ENCODE data around the gene SOS1. TPM values are rescaled to one million over a fixed set of nuclear protein-coding genes. Genes with fewer than 3 reads are reported as not detected.
A peak's percentile ranks its signal among the peaks of the same experiment; 100 is the strongest.

The SOS1 gene
- total RNA-seq, 8 experiments from 2014 or later: 15.0 to 224 (median 26.1) TPM

DNA sequence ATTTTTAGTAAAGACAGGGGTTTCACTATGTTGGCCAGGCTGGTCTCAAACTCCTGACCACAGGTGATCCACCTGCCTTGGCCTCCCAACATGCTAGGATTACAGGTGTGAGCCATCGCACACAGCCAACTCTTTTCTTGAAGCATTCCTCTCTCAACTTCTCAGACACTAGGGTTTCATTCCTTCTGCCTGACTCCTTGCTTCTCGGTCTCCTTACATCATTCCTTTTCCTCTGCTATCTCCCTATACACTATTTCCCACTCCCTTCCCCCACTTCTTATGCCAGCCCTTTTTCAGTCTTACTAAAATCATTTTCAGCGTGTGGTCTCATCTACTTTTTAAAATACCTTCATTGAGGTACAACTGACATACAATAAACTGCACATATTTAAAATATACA is 6.1 kb downstream of the SOS1 start:
- no peak overlapping the region for H3K27ac ChIP-seq
- H3K4me1 ChIP-seq (replicated peaks in 1 of 2): peaks cover 6 to 10% of the 10 kb centered on the region in 2 donors
- H3K4me3 ChIP-seq: no peak overlapping the region
- in situ Hi-C loops (cut with MboI; ENCODE audit: low pct_unique_long_range_greater_than_20kb in 2 of 9, low sequenced_read_pairs in 9 of 9, unreplicated experiment in 9 of 9): loop anchor here in 2 of 9 experiments (10.0 to 25.0 kb wide), 2 partner anchors 110 to 123 kb away; partner anchors contain the start of gene CDKL4 (in 1 of the 2)
- ATAC-seq (replicated peaks in 6 of 8): no peak
- 73 to 100% (median 97%) methylated on average over 1 to 3 of the region's 3 CpGs; no CpG with 5 or more reads in 1 of the 10 experiments for WGBS, 10 experiments

DNA sequence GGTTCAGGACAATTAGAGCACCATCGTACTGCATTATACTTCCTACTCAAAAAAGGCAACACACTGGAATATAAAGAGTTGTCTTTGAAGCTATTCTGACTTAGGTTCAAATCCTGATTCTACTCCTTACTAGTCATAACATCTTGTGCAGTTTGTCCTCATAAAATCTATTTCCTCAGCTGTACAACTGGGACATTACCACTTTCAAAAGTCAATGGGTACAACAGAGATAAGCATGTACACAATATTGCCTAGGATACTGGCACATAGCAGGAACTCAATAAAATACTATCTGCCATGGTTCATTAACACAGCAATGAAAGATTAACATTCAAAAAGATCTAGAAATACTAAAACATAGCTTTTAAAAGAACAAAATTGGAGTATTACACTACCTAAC is 11.3 kb downstream of the SOS1 start:
- H3K27ac ChIP-seq: no peak overlapping the region
- H3K4me1 ChIP-seq (replicated peaks in 1 of 2): peaks cover 5 to 12% of the 10 kb centered on the region in 2 donors
- in situ Hi-C loops (cut with MboI; ENCODE audit: low pct_unique_long_range_greater_than_20kb in 2 of 9, low sequenced_read_pairs in 9 of 9, unreplicated experiment in 9 of 9): loop anchor here in 1 of 9 experiments (25.0 kb wide), 1 partner anchor 128 kb away; the partner anchor contains the start of gene CDKL4
- WGBS, 10 experiments: 25 to 100% (median 83%) methylated on average over 1 of the region's 1 CpG; no CpG with 5 or more reads in 2 of the 10 experiments
- no peak for ATAC-seq (replicated peaks in 6 of 8)
- no peak overlapping the region for H3K4me3 ChIP-seq

DNA sequence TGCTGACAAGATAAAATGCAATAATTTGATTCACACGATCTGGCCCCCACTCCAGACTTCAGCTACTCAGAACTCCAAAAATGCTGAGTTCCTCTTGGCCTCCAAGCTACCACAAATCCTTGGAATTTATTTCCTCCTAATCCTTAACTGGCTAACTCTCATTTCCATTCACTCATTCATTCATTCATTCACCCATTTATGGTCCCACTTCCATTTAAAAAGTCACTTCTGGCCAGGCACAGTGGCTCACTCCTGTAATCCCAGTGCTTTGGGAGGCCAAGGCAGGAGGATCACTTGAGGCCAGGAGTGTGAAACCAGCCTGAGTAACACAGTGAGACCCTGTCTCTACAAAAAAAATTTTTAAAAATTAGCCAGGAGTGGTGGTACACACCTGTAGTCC is 12.5 kb downstream of the SOS1 start:
- in situ Hi-C loops (cut with MboI; ENCODE audit: low pct_unique_long_range_greater_than_20kb in 2 of 9, low sequenced_read_pairs in 9 of 9, unreplicated experiment in 9 of 9): loop anchor here in 1 of 9 experiments (25.0 kb wide), 1 partner anchor 129 kb away; the partner anchor contains the start of gene CDKL4
- WGBS, 10 experiments: 67 to 100% (median 100%) methylated on average over 1 of the region's 1 CpG; no CpG with 5 or more reads in 7 of the 10 experiments
- no peak overlapping the region for H3K27ac ChIP-seq
- peaks cover 5 to 12% of the 10 kb centered on the region in 2 donors for H3K4me1 ChIP-seq (replicated peaks in 1 of 2)
- H3K4me3 ChIP-seq: no peak overlapping the region
- ATAC-seq (replicated peaks in 6 of 8): no peak

DNA sequence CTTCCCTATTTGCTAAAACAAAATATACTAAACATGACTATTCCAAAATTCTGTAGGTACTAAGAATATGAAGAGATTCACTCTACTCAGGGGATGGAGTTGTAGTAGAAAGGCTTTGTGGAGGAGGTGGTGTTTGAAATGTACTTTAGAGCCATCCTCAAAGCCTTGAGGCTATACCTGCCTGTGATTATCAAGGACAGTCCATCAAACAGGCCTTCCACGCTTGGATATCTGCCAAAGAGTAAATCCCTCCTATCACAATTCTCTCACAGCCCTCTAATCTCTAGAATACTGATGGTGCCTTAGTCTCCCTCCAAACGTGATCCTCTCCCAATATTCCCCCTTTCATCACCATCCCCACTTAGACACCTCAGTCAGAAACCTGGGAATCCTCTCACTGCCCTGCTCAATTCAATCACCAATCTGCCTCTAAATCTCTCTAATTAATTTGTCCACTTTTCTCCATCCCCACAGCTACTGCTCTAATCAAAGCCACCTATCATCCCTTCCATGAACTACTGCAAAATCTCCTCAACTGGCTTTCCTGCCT is 13.1 kb downstream of the SOS1 start:
- in situ Hi-C loops (cut with MboI; ENCODE audit: low pct_unique_long_range_greater_than_20kb in 2 of 9, low sequenced_read_pairs in 9 of 9, unreplicated experiment in 9 of 9): loop anchor here in 1 of 9 experiments (25.0 kb wide), 1 partner anchor 130 kb away; the partner anchor contains the start of gene CDKL4
- peaks cover 5 to 12% of the 10 kb centered on the region in 2 donors for H3K4me1 ChIP-seq (replicated peaks in 1 of 2)
- no peak overlapping the region for H3K27ac ChIP-seq
- H3K4me3 ChIP-seq: no peak overlapping the region
- WGBS, 10 experiments: 11 to 100% (median 71%) methylated on average over 1 to 2 of the region's 2 CpGs; no CpG with 5 or more reads in 3 of the 10 experiments
- ATAC-seq (replicated peaks in 6 of 8): peak in 4 of 8 experiments; percentile 9 to 31 (median 18)

DNA sequence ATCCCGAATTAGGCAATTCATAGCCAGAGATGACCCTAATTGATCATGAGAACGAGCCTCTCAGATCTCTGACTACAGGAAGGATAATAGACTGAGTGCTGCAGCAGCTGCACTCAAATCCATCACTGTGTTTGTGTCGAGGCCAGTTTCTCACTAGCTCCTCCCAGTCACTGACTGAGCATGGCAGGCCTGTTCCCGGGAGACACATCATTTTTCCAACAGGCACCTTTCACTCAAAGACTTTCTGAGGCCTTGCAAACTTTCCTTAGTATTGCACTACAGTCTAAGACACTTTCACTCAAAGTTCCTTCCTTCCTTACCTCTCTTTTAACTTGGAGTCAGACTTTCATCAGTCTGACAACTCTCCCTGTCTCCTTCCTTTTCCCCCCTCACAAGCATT is 13.7 kb downstream of the SOS1 start:
- peaks cover 5 to 12% of the 10 kb centered on the region in 2 donors for H3K4me1 ChIP-seq (replicated peaks in 1 of 2)
- no peak overlapping the region for H3K4me3 ChIP-seq
- 0 to 43% (median 5%) methylated on average over 1 to 4 of the region's 4 CpGs; no CpG with 5 or more reads in 3 of the 10 experiments for WGBS, 10 experiments
- in situ Hi-C loops (cut with MboI; ENCODE audit: low pct_unique_long_range_greater_than_20kb in 2 of 9, low sequenced_read_pairs in 9 of 9, unreplicated experiment in 9 of 9): loop anchor here in 1 of 9 experiments (25.0 kb wide), 1 partner anchor 130 kb away; the partner anchor contains the start of gene CDKL4
- peak; percentile 34 to 89 (median 84) for ATAC-seq (replicated peaks in 6 of 8)
- no peak overlapping the region for H3K27ac ChIP-seq

GRCh38 chr2:39099870-39100728 is 20.8 kb downstream of the SOS1 start:
- ATAC-seq (replicated peaks in 6 of 8): no peak
- WGBS, 10 experiments: 72 to 100% (median 95%) methylated on average over 1 to 7 of the region's 7 CpGs

DNA sequence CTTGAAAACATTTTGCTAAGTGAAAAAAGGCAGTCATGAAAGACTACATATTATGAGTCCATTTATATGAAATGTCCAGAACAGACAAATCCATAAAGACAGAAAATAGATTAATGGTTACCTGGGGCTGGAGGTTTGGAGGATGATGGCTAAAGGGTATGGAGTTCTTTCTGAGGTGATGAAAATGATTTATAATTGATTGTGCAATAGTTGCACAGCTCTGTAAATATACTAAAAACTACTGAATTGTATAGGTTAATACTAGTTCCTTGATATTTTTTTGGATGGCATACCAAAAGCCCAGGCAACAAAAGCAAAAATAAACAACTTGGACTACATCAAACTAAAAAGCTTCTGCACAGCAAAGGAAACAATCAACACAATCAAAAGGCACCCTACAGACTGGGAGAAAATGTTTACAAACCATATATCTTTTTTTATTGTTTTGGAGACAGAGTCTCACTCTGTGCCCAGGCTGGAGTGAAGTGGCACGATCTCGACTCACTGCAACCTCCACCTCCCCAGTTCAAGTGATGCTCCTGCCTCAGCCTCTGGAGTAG is 21.5 kb downstream of the SOS1 start:
- peak in 1 of 8 experiments; percentile 56 for ATAC-seq (replicated peaks in 6 of 8)
- H3K4me1 ChIP-seq (replicated peaks in 1 of 2): no peaks in the 10 kb centered on the region
- WGBS, 10 experiments: 89 to 90% methylated on average over 2 of the region's 2 CpGs; no CpG with 5 or more reads in 8 of the 10 experiments
- no peak overlapping the region for H3K27ac ChIP-seq
- in situ Hi-C loops (cut with MboI; ENCODE audit: low pct_unique_long_range_greater_than_20kb in 2 of 9, low sequenced_read_pairs in 9 of 9, unreplicated experiment in 9 of 9): no loop called here
- no peak overlapping the region for H3K4me3 ChIP-seq

More at GRCh38 chr2:39099870-39100728, 20.8 kb downstream of the SOS1 start:
- in situ Hi-C loops (cut with MboI; ENCODE audit: low pct_unique_long_range_greater_than_20kb in 2 of 9, low sequenced_read_pairs in 9 of 9, unreplicated experiment in 9 of 9): loop anchor here in 1 of 9 experiments (25.0 kb wide), 1 partner anchor 137 kb away; the partner anchor contains the start of gene CDKL4
- Histone ChIP-seq H3K27ac (no peak overlapping the region), H3K4me3 (no peak overlapping the region), H3K4me1 (replicated peaks in 1 of 2) (no peaks in the 10 kb centered on the region)

DNA sequence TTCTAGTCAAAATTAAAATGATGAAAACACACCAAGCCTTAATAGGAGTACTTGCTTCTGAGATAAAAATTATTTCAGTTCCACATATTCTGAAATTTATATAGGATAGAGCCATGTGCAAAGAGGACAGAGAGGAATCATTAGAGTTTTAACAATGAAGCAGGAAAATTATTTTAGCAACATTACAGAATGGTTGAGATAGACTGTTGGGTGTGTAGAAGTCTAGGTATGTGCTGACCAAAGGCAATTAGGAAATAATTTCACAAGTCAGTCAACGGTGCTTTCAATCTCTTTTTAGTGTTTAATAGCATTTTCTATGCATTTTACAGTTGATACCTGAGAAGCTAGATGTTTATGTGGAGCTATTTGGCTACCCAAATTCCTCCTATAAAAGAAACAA is 25.2 kb downstream of the SOS1 start:
- no peak overlapping the region for H3K4me3 ChIP-seq
- WGBS, 10 experiments: 0 to 100% (median 71%) methylated on average over 1 of the region's 1 CpG; no CpG with 5 or more reads in 2 of the 10 experiments
- in situ Hi-C loops (cut with MboI; ENCODE audit: low pct_unique_long_range_greater_than_20kb in 2 of 9, low sequenced_read_pairs in 9 of 9, unreplicated experiment in 9 of 9): no loop called here
- H3K4me1 ChIP-seq (replicated peaks in 1 of 2): no peaks in the 10 kb centered on the region
- no peak overlapping the region for H3K27ac ChIP-seq
- no peak for ATAC-seq (replicated peaks in 6 of 8)

- no peak overlapping the region for H3K27ac ChIP-seq
- WGBS, 10 experiments: 100% methylated on average over 1 of the region's 1 CpG; no CpG with 5 or more reads in 7 of the 10 experiments
- in situ Hi-C loops (cut with MboI; ENCODE audit: low pct_unique_long_range_greater_than_20kb in 2 of 9, low sequenced_read_pairs in 9 of 9, unreplicated experiment in 9 of 9): no loop called here
- no peak overlapping the region for H3K4me3 ChIP-seq
- no peaks in the 10 kb centered on the region for H3K4me1 ChIP-seq (replicated peaks in 1 of 2)
- ATAC-seq (replicated peaks in 6 of 8): peak in 3 of 8 experiments; percentile 52 to 83 (median 62)
These were observed 26.0 kb downstream of the SOS1 start for GRCh38 chr2:39094717-39095363.

GRCh38 chr2:39093218-39093898 is 27.5 kb downstream of the SOS1 start:
- WGBS, 10 experiments: 0 to 83% (median 72%) methylated on average over 1 to 3 of the region's 3 CpGs; no CpG with 5 or more reads in 1 of the 10 experiments
- Histone ChIP-seq H3K27ac (no peak overlapping the region), H3K4me1 (replicated peaks in 1 of 2) (no peaks in the 10 kb centered on the region), H3K4me3 (no peak overlapping the region)
- no peak for ATAC-seq (replicated peaks in 6 of 8)
- in situ Hi-C loops (cut with MboI; ENCODE audit: low pct_unique_long_range_greater_than_20kb in 2 of 9, low sequenced_read_pairs in 9 of 9, unreplicated experiment in 9 of 9): no loop called here

DNA sequence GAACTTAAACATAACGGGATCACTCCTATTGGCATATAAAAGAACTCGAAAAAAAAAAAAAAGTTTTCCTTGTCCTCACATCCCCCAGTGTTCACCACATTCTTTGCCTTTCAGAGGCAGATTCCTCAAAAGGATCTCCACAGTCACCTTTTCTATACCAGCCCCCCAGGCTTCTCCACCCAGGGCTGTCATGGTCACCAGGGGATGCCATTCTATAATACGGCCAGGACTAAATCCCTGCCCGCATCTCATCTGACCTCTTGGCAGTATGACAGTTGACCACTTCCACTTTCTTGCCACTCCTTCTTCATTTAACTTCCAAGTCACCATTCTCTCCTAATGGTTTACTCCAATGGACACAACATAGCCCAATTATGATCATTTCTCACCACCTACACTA is 29.3 kb downstream of the SOS1 start:
- no peak for ATAC-seq (replicated peaks in 6 of 8)
- Histone ChIP-seq H3K4me1 (replicated peaks in 1 of 2) (no peaks in the 10 kb centered on the region), H3K4me3 (no peak overlapping the region), H3K27ac (no peak overlapping the region)
- in situ Hi-C loops (cut with MboI; ENCODE audit: low pct_unique_long_range_greater_than_20kb in 2 of 9, low sequenced_read_pairs in 9 of 9, unreplicated experiment in 9 of 9): no loop called here
- 40 to 100% (median 87%) methylated on average over 1 to 4 of the region's 4 CpGs; no CpG with 5 or more reads in 3 of the 10 experiments for WGBS, 10 experiments

DNA sequence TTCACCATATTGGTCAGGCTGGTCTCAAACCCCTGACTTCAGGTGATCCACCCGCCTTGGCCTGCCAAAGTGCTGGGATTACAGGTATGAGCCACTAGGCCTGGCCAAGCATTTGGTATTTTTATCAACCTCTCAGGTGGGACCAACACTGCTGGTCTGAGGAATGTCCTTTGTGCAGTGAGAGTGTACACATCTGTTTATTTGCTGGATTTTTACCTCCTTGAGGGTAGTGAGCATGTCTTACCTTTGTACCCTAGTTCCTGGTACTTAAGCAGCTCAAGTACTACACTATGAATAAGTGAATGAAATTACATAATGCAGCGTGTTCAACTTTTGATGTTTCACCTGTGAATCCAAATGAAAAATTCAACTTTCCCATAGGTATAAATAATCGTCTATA is 29.8 kb downstream of the SOS1 start:
- in situ Hi-C loops (cut with MboI; ENCODE audit: low pct_unique_long_range_greater_than_20kb in 2 of 9, low sequenced_read_pairs in 9 of 9, unreplicated experiment in 9 of 9): no loop called here
- Histone ChIP-seq H3K27ac (no peak overlapping the region), H3K4me3 (no peak overlapping the region), H3K4me1 (replicated peaks in 1 of 2) (no peaks in the 10 kb centered on the region)
- no peak for ATAC-seq (replicated peaks in 6 of 8)
- WGBS, 10 experiments: 70 to 100% (median 100%) methylated on average over 1 to 3 of the region's 3 CpGs; no CpG with 5 or more reads in 3 of the 10 experiments
